T-helper 9 cell (primary cell): ENCODE data around the gene ZFHX3.

Experiments
- DNase-seq: peaks from one replicate; pipeline ENCODE4 v3.0.0-alpha.2; 2020

The ZFHX3 gene

GRCh38 chr16:72926177-72927070 lies 121.5 kb downstream of the ZFHX3 start:
- no peak for DNase-seq

GRCh38 chr16:72925631-72925979 lies 122.3 kb downstream of the ZFHX3 start:
- DNase-seq = no peak

- no peak for DNase-seq
Measured at GRCh38 chr16:72924927-72925630, 122.8 kb downstream of the ZFHX3 start.

GRCh38 chr16:72924537-72924926 lies 123.4 kb downstream of the ZFHX3 start:
- DNase-seq = no peak

- no peak for DNase-seq
Measured at GRCh38 chr16:72923757-72924156, 124.2 kb downstream of the ZFHX3 start.

- DNase-seq = no peak
Measured at GRCh38 chr16:72922714-72923113, 125.2 kb downstream of the ZFHX3 start.

- DNase-seq = no peak
Measured at GRCh38 chr16:72921620-72922019, 126.3 kb downstream of the ZFHX3 start.

- no peak for DNase-seq
Measured at GRCh38 chr16:72921106-72921505, 126.8 kb downstream of the ZFHX3 start.

GRCh38 chr16:72917051-72917450 lies 130.9 kb downstream of the ZFHX3 start:
- DNase-seq = no peak

GRCh38 chr16:72915331-72915730 lies 132.6 kb downstream of the ZFHX3 start:
- DNase-seq = no peak

- no peak for DNase-seq
Measured at GRCh38 chr16:72913551-72913950, 134.4 kb downstream of the ZFHX3 start.

- DNase-seq = no peak
Measured at GRCh38 chr16:72911971-72912370, 136.0 kb downstream of the ZFHX3 start.

GRCh38 chr16:72910875-72911274 lies 137.1 kb downstream of the ZFHX3 start:
- no peak for DNase-seq

- DNase-seq = no peak
Measured at GRCh38 chr16:72910381-72910780, 137.5 kb downstream of the ZFHX3 start.

- DNase-seq = no peak
Measured at GRCh38 chr16:72909196-72909595, 138.7 kb downstream of the ZFHX3 start.

- no peak for DNase-seq
Measured at GRCh38 chr16:72908362-72909167, 139.4 kb downstream of the ZFHX3 start.

- DNase-seq = no peak
Measured at GRCh38 chr16:72905581-72905980, 142.3 kb downstream of the ZFHX3 start.

GRCh38 chr16:72903176-72903575 lies 144.8 kb downstream of the ZFHX3 start:
- no peak for DNase-seq

- DNase-seq = no peak
Measured at GRCh38 chr16:72902206-72902605, 145.7 kb downstream of the ZFHX3 start.

GRCh38 chr16:72901000-72901627 lies 146.8 kb downstream of the ZFHX3 start:
- no peak for DNase-seq

GRCh38 chr16:72898216-72898825 lies 149.6 kb downstream of the ZFHX3 start:
- DNase-seq = no peak

- no peak for DNase-seq
Measured at GRCh38 chr16:72897707-72898106, 150.2 kb downstream of the ZFHX3 start.
